AG04450 (cell line): Measurements from ENCODE around the gene B4GALNT4. TPM values are rescaled to one million over a fixed set of nuclear protein-coding genes. Genes with fewer than 3 reads are reported as not detected.

Source experiments
- CTCF ChIA-PET: fragments of 300-600, 350-600 bp; formaldehyde crosslinking; extraction: SDS; loops from one replicate; lab custom pipeline; 2022; ENCODE audit warnings: antibody characterized with exemption, inconsistent platforms; lab: Charles Lee
- POLR2A ChIA-PET: fragments of 350-600 bp; formaldehyde crosslinking; extraction: SDS; loops from one replicate; lab custom pipeline; 2021; ENCODE audit warnings: antibody characterized with exemption, inconsistent platforms; lab: Yijun Ruan, JAX
- DNase-seq: peaks from one replicate; pipeline ENCODE4 v3.0.0-alpha.2; 2011; ENCODE audit warnings: low read depth, low spot score
- H3K27ac ChIP-seq: one replicate; pipeline ENCODE4 v1.5.1; 2012; ENCODE audit warnings: low read depth, low read length, control low read depth
- H3K27me3 ChIP-seq: one replicate; pipeline ENCODE4 v1.6.0; 2012; ENCODE audit warnings: low read length; ENCODE audit not compliant: control insufficient read depth, insufficient read depth
- H3K4me3 ChIP-seq: 2 replicates; pipeline ENCODE4 v1.5.1; 2011; ENCODE audit warnings: mild to moderate bottlenecking, low read depth, low read length, control low read depth
- H3K9me3 ChIP-seq: 2 replicates; pipeline ENCODE4 v1.5.1; 2012; ENCODE audit warnings: low read length; ENCODE audit not compliant: control insufficient read depth, insufficient read depth
- CTCF ChIP-seq: IDR thresholded peaks from 2 replicates; pipeline ENCODE4 v1.5.1; 2011; ENCODE audit warnings: low read depth, low read length, control low read depth, inconsistent platforms
- polyA plus RNA-seq: library from polyadenylated mRNA; depleted of rRNA; stranded (reverse); fragments of >200 nt; gene quantifications from 2 replicates; pipeline ENCODE4 v1.2.3, GENCODE V29; 2011

Gene B4GALNT4
- polyA plus RNA-seq, 1 experiment, result 7.8 TPM

DNA sequence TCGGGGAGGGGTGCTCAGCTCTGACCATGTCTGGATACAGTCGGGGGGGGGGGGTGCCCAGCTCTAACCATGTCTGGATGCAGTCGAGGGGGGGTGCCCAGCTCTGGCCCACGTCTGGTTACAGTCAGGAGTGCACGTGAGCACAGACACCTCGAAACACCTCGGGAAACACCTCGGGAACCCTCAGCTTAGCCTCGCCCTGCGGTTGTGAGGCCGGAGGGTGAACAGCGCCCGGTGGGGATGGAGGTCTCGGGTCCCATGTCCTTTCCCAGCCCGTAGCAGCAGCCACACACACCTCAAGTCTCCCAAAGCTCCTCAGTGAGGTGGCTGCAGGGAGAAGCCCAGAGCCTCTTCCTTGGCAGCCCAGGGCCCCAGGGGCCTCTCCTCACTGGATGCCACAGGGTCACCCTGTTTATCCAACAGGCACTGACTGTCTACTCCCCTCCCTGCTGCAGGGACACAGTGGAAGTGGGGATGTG is 43.4 kb downstream of the B4GALNT4 start:
- DNase-seq, result no peak
- Histone ChIP-seq H3K4me3 (no peak overlapping the region), H3K27ac (peak overlapping the region; percentile 21), H3K9me3 (no peaks in the 10 kb centered on the region; the same call in 1 of the 2 replicates), H3K27me3 (peaks cover 4% of the 10 kb centered on the region)
- CTCF ChIA-PET, result interaction anchor here (0.8 kb wide), 1 partner anchor 36 kb away, joined by 3 read pairs; no protein-coding TSS in a partner anchor
- POLR2A ChIA-PET, result interaction anchor here (0.8 kb wide), 1 partner anchor 36 kb away, joined by 5 read pairs; no protein-coding TSS in a partner anchor
- no peak for TF ChIP-seq CTCF

DNA sequence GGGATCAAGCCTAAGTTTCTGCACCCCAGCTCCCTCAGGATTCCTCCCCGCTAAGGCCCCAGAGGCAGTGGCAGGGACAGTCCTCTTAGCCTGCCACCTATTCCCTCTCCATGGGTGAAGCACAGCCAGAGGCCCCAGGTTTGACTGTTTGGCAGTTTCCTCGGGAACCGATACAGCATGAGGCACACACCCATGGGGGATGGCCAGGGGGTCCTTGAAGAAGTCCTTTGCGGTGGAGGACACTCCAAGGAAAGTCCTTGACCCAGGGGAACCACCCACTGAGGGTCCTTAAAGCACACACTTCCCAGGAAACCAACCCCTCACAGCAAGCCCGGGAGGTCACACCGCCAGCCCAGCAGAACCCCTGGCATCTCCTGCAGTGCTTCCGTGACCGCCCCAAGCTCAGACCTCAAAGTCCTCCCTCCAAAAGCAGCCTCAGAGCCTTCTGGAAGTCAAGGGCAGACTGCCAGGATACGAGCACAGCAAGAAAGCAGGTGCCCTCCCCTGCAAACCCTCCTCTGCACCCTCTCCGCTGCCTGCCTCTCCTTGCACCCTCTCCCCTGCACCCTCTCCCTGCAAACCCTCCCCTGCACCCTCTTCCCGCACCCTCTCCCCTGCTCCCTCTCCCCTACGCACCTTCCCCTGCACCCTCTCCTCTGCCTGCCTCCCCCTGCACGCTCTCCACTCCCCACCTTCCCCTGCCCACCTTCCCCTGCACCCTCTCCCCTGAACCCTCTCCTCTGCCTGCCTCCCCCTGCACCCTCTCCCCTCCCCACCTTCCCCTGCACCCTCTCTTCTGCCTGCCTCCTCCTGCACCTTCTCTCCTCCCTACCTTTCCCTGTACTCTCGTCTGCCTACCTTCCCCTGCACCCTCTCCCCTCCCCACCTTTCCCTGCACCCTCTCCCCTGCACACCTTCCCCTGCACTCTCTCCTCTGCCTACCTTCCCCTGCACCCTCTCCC is 44.1 kb downstream of the B4GALNT4 start:
- no peak for DNase-seq
- ChIA-PET POLR2A (interaction anchor here (0.8 kb wide), 1 partner anchor 35 kb away, joined by 5 read pairs; no protein-coding TSS in a partner anchor), CTCF (interaction anchor here (0.8 kb wide), 1 partner anchor 35 kb away, joined by 3 read pairs; no protein-coding TSS in a partner anchor)
- no peaks in the 10 kb centered on the region; the same call in 1 of the 2 replicates for H3K9me3 ChIP-seq
- peaks cover 11% of the 10 kb centered on the region for H3K27me3 ChIP-seq
- no peak for TF ChIP-seq CTCF
- H3K4me3 ChIP-seq, result no peak overlapping the region
- H3K27ac ChIP-seq, result peak overlapping the region; percentile 21

- ChIA-PET CTCF (interaction anchor here (0.7 kb wide), 2 partner anchors 34 to 164 kb away, joined by 3 read pairs; no protein-coding TSS in a partner anchor), POLR2A (no interaction called here)
- Histone ChIP-seq H3K4me3 (no peak overlapping the region), H3K27me3 (peaks cover 20% of the 10 kb centered on the region), H3K27ac (no peak overlapping the region), H3K9me3 (no peaks in the 10 kb centered on the region; the same call in 1 of the 2 replicates)
- TF ChIP-seq CTCF, result no peak
- no peak for DNase-seq
These were observed 45.1 kb downstream of the B4GALNT4 start for GRCh38 chr11:414318-414857.

DNA sequence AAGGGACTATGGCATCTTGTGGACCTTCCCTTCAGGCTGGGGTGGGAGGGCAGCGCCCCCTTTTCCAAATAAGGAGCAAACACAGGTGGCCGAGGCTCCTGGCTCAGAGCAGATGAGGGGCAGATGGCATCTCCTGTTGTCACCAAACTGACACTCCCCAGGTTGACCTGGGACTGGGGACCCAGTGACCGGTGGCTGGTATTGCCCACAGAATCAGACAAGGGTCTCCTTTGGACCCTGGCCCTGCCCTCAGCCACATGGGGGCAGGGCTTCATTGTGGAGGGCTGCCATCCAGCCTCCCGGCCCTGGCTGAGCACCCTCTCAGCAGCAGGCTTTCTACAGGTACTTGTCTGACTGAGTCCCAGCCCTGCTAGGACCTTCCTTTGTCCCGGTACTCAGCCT is 46.3 kb downstream of the B4GALNT4 start:
- no peak for TF ChIP-seq CTCF
- Histone ChIP-seq H3K27ac (no peak overlapping the region), H3K27me3 (peaks cover 24% of the 10 kb centered on the region), H3K4me3 (no peak overlapping the region), H3K9me3 (no peaks in the 10 kb centered on the region; the same call in 1 of the 2 replicates)
- ChIA-PET CTCF (no interaction called here), POLR2A (no interaction called here)
- no peak for DNase-seq
